ENCODE results near the gene HSD17B1. TPM values are rescaled to one million over a fixed set of nuclear protein-coding genes. Genes with fewer than 3 reads are reported as not detected.
"Not testable (repeated sequence)": the region's sequence is repeated elsewhere in the genome, so short reads cannot be mapped to it uniquely, and the experiment has no call there.

The HSD17B1 gene
- total RNA-seq, 6 donors from 2014 or later = 1.3 to 6.3 (median 1.7) TPM; not detected in 1

DNA sequence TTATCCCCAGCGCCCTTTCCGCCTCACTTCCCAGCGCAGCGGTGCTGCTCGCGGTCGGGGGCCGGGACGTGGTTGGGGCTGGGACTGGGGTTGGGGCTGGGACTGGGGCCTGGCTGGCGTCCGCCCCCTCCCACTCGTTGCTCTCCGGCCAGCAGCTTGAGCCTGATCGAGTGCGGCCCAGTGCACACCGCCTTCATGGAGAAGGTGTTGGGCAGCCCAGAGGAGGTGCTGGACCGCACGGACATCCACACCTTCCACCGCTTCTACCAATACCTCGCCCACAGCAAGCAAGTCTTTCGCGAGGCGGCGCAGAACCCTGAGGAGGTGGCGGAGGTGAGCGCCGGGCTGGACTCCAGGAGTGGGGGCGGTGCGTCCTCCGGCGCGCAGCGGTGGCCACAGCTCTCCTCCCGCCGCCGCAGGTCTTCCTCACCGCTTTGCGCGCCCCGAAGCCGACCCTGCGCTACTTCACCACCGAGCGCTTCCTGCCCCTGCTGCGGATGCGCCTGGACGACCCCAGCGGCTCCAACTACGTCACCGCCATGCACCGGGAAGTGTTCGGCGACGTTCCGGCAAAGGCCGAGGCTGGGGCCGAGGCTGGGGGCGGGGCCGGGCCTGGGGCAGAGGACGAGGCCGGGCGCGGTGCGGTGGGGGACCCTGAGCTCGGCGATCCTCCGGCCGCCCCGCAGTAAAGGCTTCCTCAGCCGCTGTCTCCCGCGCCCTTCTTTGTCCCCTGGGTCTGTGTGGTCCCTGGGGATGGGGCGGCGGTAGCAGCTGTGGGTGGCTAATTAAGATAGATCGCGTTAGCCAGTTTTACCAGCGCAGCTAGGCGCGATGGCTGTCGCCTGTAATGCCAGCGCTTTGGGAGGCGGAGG lies 1.8 kb downstream of the HSD17B1 start:
- H3K27ac ChIP-seq = peak overlapping the region; percentile 82 to 96 (median 94)
- TF ChIP-seq POLR2A (IDR thresholded peaks at IDR 0.05) (peak in 3 of 4 donors; percentile 69 to 90 (median 72)), EP300 (IDR thresholded peaks at IDR 0.05) (peak in 1 of 4 donors; percentile 34), POLR2AphosphoS5 (IDR thresholded peaks at IDR 0.05) (peak; percentile 92)
- TF ChIP-seq, protein P1, sequence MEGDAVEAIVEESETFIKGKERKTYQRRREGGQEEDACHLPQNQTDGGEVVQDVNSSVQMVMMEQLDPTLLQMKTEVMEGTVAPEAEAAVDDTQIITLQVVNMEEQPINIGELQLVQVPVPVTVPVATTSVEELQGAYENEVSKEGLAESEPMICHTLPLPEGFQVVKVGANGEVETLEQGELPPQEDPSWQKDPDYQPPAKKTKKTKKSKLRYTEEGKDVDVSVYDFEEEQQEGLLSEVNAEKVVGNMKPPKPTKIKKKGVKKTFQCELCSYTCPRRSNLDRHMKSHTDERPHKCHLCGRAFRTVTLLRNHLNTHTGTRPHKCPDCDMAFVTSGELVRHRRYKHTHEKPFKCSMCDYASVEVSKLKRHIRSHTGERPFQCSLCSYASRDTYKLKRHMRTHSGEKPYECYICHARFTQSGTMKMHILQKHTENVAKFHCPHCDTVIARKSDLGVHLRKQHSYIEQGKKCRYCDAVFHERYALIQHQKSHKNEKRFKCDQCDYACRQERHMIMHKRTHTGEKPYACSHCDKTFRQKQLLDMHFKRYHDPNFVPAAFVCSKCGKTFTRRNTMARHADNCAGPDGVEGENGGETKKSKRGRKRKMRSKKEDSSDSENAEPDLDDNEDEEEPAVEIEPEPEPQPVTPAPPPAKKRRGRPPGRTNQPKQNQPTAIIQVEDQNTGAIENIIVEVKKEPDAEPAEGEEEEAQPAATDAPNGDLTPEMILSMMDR (IDR thresholded peaks at IDR 0.05) = peak in 3 of 6 experiments; percentile 20 to 37 (median 34)
- ATAC-seq (ENCODE audit: low FRiP score in 2 of 2) (peak; percentile 88 to 96), DNase-seq (peak; percentile 92 to 97)
- H3K9me3 ChIP-seq = no peaks in the 10 kb centered on the region
- WGBS, 2 donors = 1% methylated on average over 37 to 42 of the region's 82 CpGs
- H3K36me3 ChIP-seq = peaks cover 0 to 6% (median 0%) of the 10 kb centered on the region in 4 donors
- H3K4me3 ChIP-seq = peak overlapping the region; percentile 59 to 95 (median 74)
- H3K4me1 ChIP-seq = peaks cover 17 to 36% (median 24%) of the 10 kb centered on the region in 4 donors
- no peaks in the 10 kb centered on the region for H3K27me3 ChIP-seq

DNA sequence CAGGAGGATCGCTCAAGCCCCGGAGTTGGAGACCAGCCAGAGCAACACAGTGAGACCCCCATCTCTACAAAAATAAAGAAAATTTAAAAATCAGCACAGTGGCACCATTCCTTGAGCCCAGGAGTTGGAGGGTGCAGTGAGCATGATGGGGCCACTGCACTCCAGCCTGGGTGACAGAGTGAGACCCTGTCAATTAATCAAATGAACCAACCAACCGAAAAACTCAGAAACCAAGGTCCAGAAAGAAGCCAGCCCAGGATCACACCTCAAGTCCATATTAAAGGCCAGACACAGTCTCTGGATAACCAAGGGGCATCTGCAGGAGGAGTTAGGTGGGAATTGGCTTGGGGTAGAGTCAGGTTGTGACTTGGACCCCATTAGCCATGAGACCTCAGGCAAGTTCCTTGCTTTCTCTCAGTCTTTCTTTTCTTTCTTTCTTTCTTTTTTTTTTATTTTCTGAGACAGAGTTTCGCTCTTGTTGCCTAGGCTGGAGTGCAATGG lies 2.4 kb downstream of the HSD17B1 start:
- no peak for TF ChIP-seq EP300 (IDR thresholded peaks at IDR 0.05)
- no peak for TF ChIP-seq POLR2AphosphoS5 (IDR thresholded peaks at IDR 0.05)
- TF ChIP-seq POLR2A (IDR thresholded peaks at IDR 0.05) = no peak
- TF ChIP-seq, protein P1 (IDR thresholded peaks at IDR 0.05) = no peak
- H3K27me3 ChIP-seq = no peaks in the 10 kb centered on the region
- no peaks in the 10 kb centered on the region for H3K9me3 ChIP-seq
- H3K27ac ChIP-seq = peak overlapping the region; percentile 82 to 96 (median 94)
- peaks cover 17 to 43% (median 26%) of the 10 kb centered on the region in 4 donors for H3K4me1 ChIP-seq
- ATAC-seq (ENCODE audit: low FRiP score in 2 of 2) (no peak), DNase-seq (no peak)
- peaks cover 0 to 6% (median 0%) of the 10 kb centered on the region in 4 donors for H3K36me3 ChIP-seq
- peak overlapping the region; percentile 59 to 95 (median 74) for H3K4me3 ChIP-seq
- 24% methylated on average over 4 of the region's 4 CpGs for WGBS, 2 donors

DNA sequence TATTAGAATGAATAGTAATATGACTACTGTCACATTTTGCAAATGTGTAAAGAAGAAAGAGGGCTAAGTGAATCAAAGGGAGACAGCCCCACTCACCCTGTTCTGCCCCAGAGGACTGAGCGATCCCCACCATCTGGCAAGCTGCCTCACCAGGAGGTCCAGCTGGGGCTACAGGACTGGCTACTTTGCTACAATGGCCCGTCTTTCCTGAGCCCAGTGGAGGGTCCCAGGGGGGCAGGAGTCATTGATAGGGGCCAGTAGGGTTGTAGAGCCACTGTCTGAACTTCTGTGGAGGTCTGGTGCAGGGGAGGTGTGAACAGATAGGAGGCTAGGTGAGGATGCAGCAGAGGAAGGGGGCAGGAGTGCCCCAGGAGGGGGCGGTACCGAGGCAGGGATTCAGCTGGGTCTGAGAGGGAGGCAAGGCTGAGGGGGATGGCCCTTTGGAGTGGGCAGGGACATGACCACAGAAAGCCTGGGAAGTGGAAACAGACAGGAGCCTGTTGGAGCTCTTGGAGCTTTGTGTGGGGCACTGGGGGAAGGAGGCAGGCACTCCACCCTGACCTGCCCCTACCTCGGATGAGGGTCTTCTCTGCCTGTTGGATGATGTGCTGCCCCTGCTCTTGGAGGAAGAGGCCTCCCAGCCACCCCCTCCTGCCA lies 3.4 kb downstream of the HSD17B1 start:
- not testable (repeated sequence) for H3K36me3 ChIP-seq, H3K27me3 ChIP-seq, H3K9me3 ChIP-seq, H3K4me3 ChIP-seq, DNase-seq
- ATAC-seq (ENCODE audit: low FRiP score in 2 of 2) = peak in 1 of 2 donors; percentile 20
- WGBS, 2 donors = 56 to 59% methylated on average over 5 of the region's 5 CpGs
- Histone ChIP-seq H3K27ac (peak overlapping the region in 1 of 4 donors; percentile 94), H3K4me1 (peaks cover 17 to 49% (median 26%) of the 10 kb centered on the region in 4 donors)

- H3K4me3 ChIP-seq = no peak overlapping the region
- peaks cover 0 to 5% (median 1%) of the 10 kb centered on the region in 4 donors for H3K36me3 ChIP-seq
- peaks cover 26 to 54% (median 37%) of the 10 kb centered on the region in 4 donors for H3K4me1 ChIP-seq
- no peaks in the 10 kb centered on the region for H3K27me3 ChIP-seq
- peak in 1 of 2 donors; percentile 88 for DNase-seq
- TF ChIP-seq POLR2AphosphoS5 (IDR thresholded peaks at IDR 0.05) (no peak), EP300 (IDR thresholded peaks at IDR 0.05) (no peak), POLR2A (IDR thresholded peaks at IDR 0.05) (no peak)
- TF ChIP-seq, protein P1 (IDR thresholded peaks at IDR 0.05) = no peak
- 60 to 80% methylated on average over 6 of the region's 6 CpGs for WGBS, 2 donors
- H3K9me3 ChIP-seq = no peaks in the 10 kb centered on the region
- no peak for ATAC-seq (ENCODE audit: low FRiP score in 2 of 2)
- H3K27ac ChIP-seq = peak overlapping the region; percentile 23 to 62 (median 29)
Observed at GRCh38 chr17:42559075-42559474, 6.4 kb downstream of the HSD17B1 start.

DNA sequence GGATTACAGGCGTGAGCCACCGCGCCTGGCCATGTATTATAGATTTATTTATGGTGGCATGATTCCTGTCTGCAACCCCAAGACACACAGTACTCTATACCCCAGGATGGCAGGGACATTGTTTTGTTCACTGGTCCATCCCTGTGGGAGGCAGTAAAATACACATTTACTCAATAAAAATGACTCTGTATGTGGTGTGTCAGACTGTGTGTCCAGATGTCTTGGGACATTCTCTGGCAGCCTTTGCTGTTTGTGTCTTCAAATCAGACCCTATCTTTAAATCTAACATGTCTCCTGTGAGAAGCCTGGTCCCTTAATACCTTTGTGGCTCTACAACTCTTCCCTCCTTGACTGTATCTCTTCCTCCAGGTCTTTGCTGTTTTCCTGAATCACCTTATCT lies 7.5 kb downstream of the HSD17B1 start:
- Histone ChIP-seq H3K4me1 (peaks cover 34 to 56% (median 37%) of the 10 kb centered on the region in 4 donors), H3K36me3 (peaks cover 0 to 17% (median 11%) of the 10 kb centered on the region in 4 donors), H3K27ac (peak overlapping the region in 1 of 4 donors; percentile 48), H3K27me3 (no peaks in the 10 kb centered on the region), H3K4me3 (no peak overlapping the region), H3K9me3 (no peaks in the 10 kb centered on the region)
- DNase-seq (no peak), ATAC-seq (ENCODE audit: low FRiP score in 2 of 2) (no peak)
- 82 to 90% methylated on average over 3 of the region's 3 CpGs for WGBS, 2 donors
- TF ChIP-seq EP300 (IDR thresholded peaks at IDR 0.05) = no peak
- TF ChIP-seq POLR2AphosphoS5 (IDR thresholded peaks at IDR 0.05) = no peak
- TF ChIP-seq, protein P1 (IDR thresholded peaks at IDR 0.05) = no peak
- TF ChIP-seq POLR2A (IDR thresholded peaks at IDR 0.05) = no peak

All from upper lobe of left lung (tissue), 6 donors.